Mucosa of descending colon (tissue), 3 donors: ENCODE data around the gene HIVEP2. TPM values are rescaled to one million over a fixed set of nuclear protein-coding genes. Genes with fewer than 3 reads are reported as not detected.

Source experiments
- ATAC-seq: fragments of 200-7000 bp; cut with Tn5 transposase; one replicate; pipeline ENCODE4 v1.9.1; 2020; ENCODE audit warnings: mild to moderate bottlenecking, moderate library complexity
- DNase-seq, 3 donors: peaks; one replicate each; pipeline ENCODE4 v3.0.0-alpha.2; 2020
- H3K36me3 ChIP-seq: fragments of 200-600 bp; one replicate; pipeline ENCODE4 v1.8.0; 2021; ENCODE audit warnings: low read depth, mild to moderate bottlenecking
- H3K4me1 ChIP-seq: fragments of 200-600 bp; one replicate; pipeline ENCODE4 v1.8.0; 2021; ENCODE audit warnings: low read depth, mild to moderate bottlenecking
- H3K4me3 ChIP-seq: fragments of 200-600 bp; one replicate; pipeline ENCODE4 v1.8.0; 2021; ENCODE audit warnings: mild to moderate bottlenecking
- H3K9me3 ChIP-seq: fragments of 200-600 bp; one replicate; pipeline ENCODE4 v1.8.0; 2021; ENCODE audit warnings: mild to moderate bottlenecking
- CTCF ChIP-seq: fragments of 200-600 bp; IDR thresholded peaks from one replicate; pipeline ENCODE4 v1.8.0; 2022; ENCODE audit warnings: antibody characterized with exemption, mild to moderate bottlenecking
- intact Hi-C, 2 donors: fragments of 100-400 bp; cut with DNase I in 1 of 2; cut with micrococcal nuclease in 1 of 2; formaldehyde crosslinking; loops; one replicate each; pipeline versions ENCODE4 v1.11.0 to v1.11.1; 2022; cut with DNase I, micrococcal nuclease
- total RNA-seq, 3 donors: library from RNA; stranded (reverse); fragmentation: NEBNext Ultra II Directional in 2 of 3; extraction: Animal tissue kit (Norgen Biotek cat#: 25700) in 2 of 3; gene quantifications; one replicate each; pipeline versions ENCODE4 v1.2.1 to v1.2.4, GENCODE V29; 2021 to 2023
- donor health status: DM: no; HTN: no; CAD: no; lungs with moderate emphysema.
- donor health status: DM: no; HTN: no; CAD: no.
- donor health status: DM: no; HTN: yes; CAD: no.

Gene HIVEP2
- total RNA-seq, 3 donors from 2014 or later, result 7.8 to 17.7 (median 11.3) TPM

GRCh38 chr6:142867988-142868812, 76.8 kb downstream of the HIVEP2 start:
- no peaks in the 10 kb centered on the region for H3K9me3 ChIP-seq
- peaks cover 10% of the 10 kb centered on the region for H3K4me1 ChIP-seq
- peak; percentile 26 for ATAC-seq
- TF ChIP-seq CTCF, result no peak
- no peak for DNase-seq
- no peaks in the 10 kb centered on the region for H3K36me3 ChIP-seq
- intact Hi-C loops, result no loop called here
- H3K4me3 ChIP-seq, result no peak overlapping the region

- Histone ChIP-seq H3K4me1 (peaks cover 10% of the 10 kb centered on the region), H3K36me3 (no peaks in the 10 kb centered on the region), H3K4me3 (no peak overlapping the region), H3K9me3 (no peaks in the 10 kb centered on the region)
- intact Hi-C loops, result no loop called here
- ATAC-seq, result no peak
- DNase-seq, result no peak
- no peak for TF ChIP-seq CTCF
Observed at GRCh38 chr6:142867355-142867801, 77.6 kb downstream of the HIVEP2 start.

- TF ChIP-seq CTCF, result no peak
Observed at GRCh38 chr6:142863981-142864380, 81.0 kb downstream of the HIVEP2 start.

GRCh38 chr6:142861711-142862110, 83.3 kb downstream of the HIVEP2 start:
- H3K36me3 ChIP-seq, result no peaks in the 10 kb centered on the region
- no peak for TF ChIP-seq CTCF
- DNase-seq (no peak), ATAC-seq (no peak)
- intact Hi-C loops, result no loop called here
- no peaks in the 10 kb centered on the region for H3K9me3 ChIP-seq
- no peak overlapping the region for H3K4me3 ChIP-seq
- H3K4me1 ChIP-seq, result no peaks in the 10 kb centered on the region

More at GRCh38 chr6:142863981-142864380, 81.0 kb downstream of the HIVEP2 start:
- Histone ChIP-seq H3K9me3 (no peaks in the 10 kb centered on the region), H3K36me3 (no peaks in the 10 kb centered on the region), H3K4me3 (no peak overlapping the region), H3K4me1 (no peaks in the 10 kb centered on the region)
- no peak for ATAC-seq
- intact Hi-C loops, result no loop called here
- no peak for DNase-seq

GRCh38 chr6:142860498-142860897, 84.5 kb downstream of the HIVEP2 start:
- no peaks in the 10 kb centered on the region for H3K9me3 ChIP-seq
- no peak for ATAC-seq
- no peak for DNase-seq
- H3K4me3 ChIP-seq, result no peak overlapping the region
- no peaks in the 10 kb centered on the region for H3K4me1 ChIP-seq
- H3K36me3 ChIP-seq, result no peaks in the 10 kb centered on the region
- TF ChIP-seq CTCF, result no peak
- intact Hi-C loops, result no loop called here
